Epidermal melanocyte (primary cell): Measurements from ENCODE around the gene FAF2.
"Not testable (repeated sequence)": the region's sequence is repeated elsewhere in the genome, so short reads cannot be mapped to it uniquely, and the experiment has no call there.

Source experiments
- DNase-seq: peaks from one replicate; pipeline ENCODE4 v3.0.0; 2011; ENCODE audit warnings: low spot score; ENCODE audit not compliant: insufficient read length

FAF2 gene

GRCh38 chr5:176458904-176459561 is 10.8 kb downstream of the FAF2 start:
- no peak for DNase-seq

- DNase-seq: no peak
Observed at GRCh38 chr5:176461349-176461748, 13.2 kb downstream of the FAF2 start.

- no peak for DNase-seq
Observed at GRCh38 chr5:176463113-176463764, 15.1 kb downstream of the FAF2 start.

GRCh38 chr5:176466245-176466871 is 18.2 kb downstream of the FAF2 start:
- no peak for DNase-seq

- no peak for DNase-seq
Observed at GRCh38 chr5:176469296-176469695, 21.1 kb downstream of the FAF2 start.

GRCh38 chr5:176470539-176470938 is 22.4 kb downstream of the FAF2 start:
- no peak for DNase-seq

GRCh38 chr5:176471098-176471497 is 22.9 kb downstream of the FAF2 start:
- no peak for DNase-seq

GRCh38 chr5:176473335-176474006 is 25.3 kb downstream of the FAF2 start:
- DNase-seq: no peak

- DNase-seq: no peak
Observed at GRCh38 chr5:176474476-176474875, 26.3 kb downstream of the FAF2 start.

- DNase-seq: no peak
Observed at GRCh38 chr5:176481711-176482110, 33.5 kb downstream of the FAF2 start.

- no peak for DNase-seq
Observed at GRCh38 chr5:176485176-176485575, 37.0 kb downstream of the FAF2 start.

GRCh38 chr5:176486189-176486757 is 38.1 kb downstream of the FAF2 start:
- no peak for DNase-seq

GRCh38 chr5:176487160-176487559 is 39.0 kb downstream of the FAF2 start:
- not testable (repeated sequence) for DNase-seq

- no peak for DNase-seq
Observed at GRCh38 chr5:176489077-176489476, 40.9 kb downstream of the FAF2 start.

GRCh38 chr5:176490301-176490700 is 42.1 kb downstream of the FAF2 start:
- DNase-seq: no peak

GRCh38 chr5:176491101-176491502 is 42.9 kb downstream of the FAF2 start:
- no peak for DNase-seq

- DNase-seq: no peak
Observed at GRCh38 chr5:176491901-176492300, 43.7 kb downstream of the FAF2 start.

GRCh38 chr5:176492431-176492830 is 44.2 kb downstream of the FAF2 start:
- no peak for DNase-seq

GRCh38 chr5:176497852-176498251 is 49.7 kb downstream of the FAF2 start:
- DNase-seq: no peak

- DNase-seq: no peak
Observed at GRCh38 chr5:176499273-176499672, 51.1 kb downstream of the FAF2 start.

- no peak for DNase-seq
Observed at GRCh38 chr5:176500511-176500910, 52.3 kb downstream of the FAF2 start.

- DNase-seq: no peak
Observed at GRCh38 chr5:176501333-176501732, 53.1 kb downstream of the FAF2 start.
